K562 (cell line): ENCODE results near the gene PSG1. TPM values are rescaled to one million over a fixed set of nuclear protein-coding genes. Genes with fewer than 3 reads are reported as not detected.
A peak's percentile ranks its signal among the peaks of the same experiment; 100 is the strongest.
"Not testable (repeated sequence)": the region's sequence is repeated elsewhere in the genome, so short reads cannot be mapped to it uniquely, and the experiment has no call there.

Source experiments
- ATAC-seq: fragments of 200-7000 bp; cut with Tn5 transposase; 3 replicates; pipeline ENCODE4 v1.9.1; 2020; ENCODE audit warnings: moderate library complexity
- BruUV-seq: library from RNA; stranded (reverse); fragments of 400-500 nt; replicated peaks from 2 replicates; lab custom pipeline; 2021; lab: Mats Ljungman, UMichigan
- CTCF ChIA-PET: fragments of 300-600 bp; formaldehyde crosslinking; extraction: SDS; loops from one replicate; lab custom pipeline; 2021; ENCODE audit warnings: low intra/inter-chr PET ratio; lab: Yijun Ruan, JAX
- POLR2A ChIA-PET: fragments of 300-600, 350-650 bp; sonication (Branson Sonifier 250); formaldehyde crosslinking; extraction: SDS; loops from one replicate; lab custom pipeline; 2021; ENCODE audit warnings: antibody characterized with exemption, inconsistent platforms; lab: Yijun Ruan, JAX
- DNase-seq, 4 experiments: peaks; one replicate each; pipeline versions ENCODE4 v3.0.0 to v3.0.0-alpha.2; 2011 to 2018; ENCODE audit warnings: low spot score in 3 of 4, mixed read lengths in 3 of 4; ENCODE audit errors: extremely low read depth in 1 of 4
- FAIRE-seq: peaks from 2 replicates; lab custom pipeline; 2011; peaks lifted over from hg19 to GRCh38; lab: Jason Lieb, UNC
- H2AFZ ChIP-seq: 2 replicates; pipeline ENCODE4 v1.6.0; 2011; ENCODE audit warnings: low read depth, low read length, control low read depth, inconsistent platforms
- H3K27ac ChIP-seq: fragments of 200-600 bp; 3 replicates; pipeline ENCODE4 v1.8.0; 2011; ENCODE audit warnings: low read depth, mild to moderate bottlenecking, control low read depth, inconsistent platforms, low read length, moderate library complexity, mixed read lengths; ENCODE audit errors: extremely low read depth
- H3K27me3 ChIP-seq, 2 experiments: fragments of 300-600 bp in 1 of 2; 2 replicates in 1 of 2; 3 replicates in 1 of 2; pipeline versions ENCODE4 v1.6.0 to v1.8.0; 2011; ENCODE audit warnings: inconsistent platforms in 2 of 2, low read length in 2 of 2, mild to moderate bottlenecking in 1 of 2, mixed read lengths in 1 of 2, moderate library complexity in 1 of 2; ENCODE audit not compliant: control insufficient read depth in 2 of 2, insufficient read depth in 2 of 2
- H3K36me3 ChIP-seq: fragments of 300-600 bp; 3 replicates; pipeline ENCODE4 v1.8.0; 2011; ENCODE audit warnings: mild to moderate bottlenecking, low read length, inconsistent platforms; ENCODE audit not compliant: control insufficient read depth, insufficient read depth
- H3K4me1 ChIP-seq, 2 experiments: fragments of 200-600 bp in 1 of 2; replicated peaks in 1 of 2; 2 replicates in 1 of 2; 3 replicates in 1 of 2; pipeline versions ENCODE4 v1.5.1 to v1.8.0; 2011; ENCODE audit warnings: inconsistent platforms in 2 of 2, low read length in 2 of 2, mild to moderate bottlenecking in 1 of 2, mixed read lengths in 1 of 2, moderate library complexity in 1 of 2; ENCODE audit not compliant: control insufficient read depth in 2 of 2, insufficient read depth in 2 of 2
- H3K4me2 ChIP-seq: 2 replicates; pipeline ENCODE4 v1.6.1; 2011; ENCODE audit warnings: low read length, control low read depth, inconsistent platforms, mixed read lengths; ENCODE audit not compliant: insufficient read depth
- H3K4me3 ChIP-seq: fragments of 200-600 bp; sonication (generic), shearing (Covaris generic); 2 replicates; pipeline ENCODE4 v1.5.1; 2016; ENCODE audit warnings: control low read depth, inconsistent platforms
- H3K79me2 ChIP-seq: fragments of 200-600 bp; 3 replicates; pipeline ENCODE4 v1.8.0; 2011; ENCODE audit warnings: low read length, inconsistent platforms; ENCODE audit not compliant: control insufficient read depth, insufficient read depth
- H3K9ac ChIP-seq, 2 experiments: 2 replicates each; pipeline versions ENCODE4 v1.6.0 to v1.6.1; 2011; ENCODE audit warnings: low read depth in 2 of 2, low read length in 2 of 2, control low read depth in 1 of 2, inconsistent platforms in 1 of 2, mild to moderate bottlenecking in 1 of 2, mixed read lengths in 1 of 2; ENCODE audit not compliant: insufficient read depth in 1 of 2
- H3K9me1 ChIP-seq: one replicate; pipeline ENCODE4 v1.6.0; 2011; ENCODE audit warnings: inconsistent platforms, mild to moderate bottlenecking, low read length, moderate library complexity; ENCODE audit not compliant: control insufficient read depth, insufficient read depth
- H3K9me3 ChIP-seq: replicated peaks from 2 replicates; pipeline ENCODE4 v1.5.1; 2011; ENCODE audit warnings: low read depth, low read length, inconsistent platforms; ENCODE audit not compliant: control insufficient read depth, insufficient read depth
- H4K20me1 ChIP-seq: replicated peaks from 2 replicates; pipeline ENCODE4 v1.6.1; 2011; ENCODE audit warnings: low read length, inconsistent platforms, mixed read lengths; ENCODE audit not compliant: control insufficient read depth, insufficient read depth
- CTCF ChIP-seq, 3 experiments: IDR thresholded peaks in 2 of 3; conservative IDR thresholded peaks in 1 of 3; 2 replicates each; pipeline ENCODE4 v1.5.1; 2011 to 2012; ENCODE audit warnings: low read length in 3 of 3, mild to moderate bottlenecking in 3 of 3, control low read depth in 2 of 3, improper control_type of control experiment in 1 of 3, inconsistent platforms in 1 of 3, low read depth in 1 of 3, mixed read lengths in 1 of 3, moderate library complexity in 1 of 3; ENCODE audit not compliant: insufficient read depth in 2 of 3
- E2F6 ChIP-seq, 2 experiments: IDR thresholded peaks; 2 replicates each; pipeline ENCODE4 v1.6.1; 2011; ENCODE audit warnings: borderline replicate concordance in 1 of 2, control low read depth in 1 of 2, low read depth in 1 of 2, low read length in 1 of 2, mild to moderate bottlenecking in 1 of 2, mixed read lengths in 1 of 2, moderate library complexity in 1 of 2; ENCODE audit not compliant: insufficient read depth in 1 of 2, insufficient read length in 1 of 2, poor library complexity in 1 of 2, severe bottlenecking in 1 of 2; ENCODE audit errors: extremely low read depth in 1 of 2
- L3MBTL2 ChIP-seq: fragments of 450-650 bp; IDR thresholded peaks from 2 replicates; pipeline ENCODE4 v1.6.1; 2016; ENCODE audit warnings: mild to moderate bottlenecking, moderate library complexity
- MGA ChIP-seq: fragments of 450-650 bp; IDR thresholded peaks from 2 replicates; pipeline ENCODE4 v1.6.1; 2016; ENCODE audit warnings: mild to moderate bottlenecking, moderate library complexity
- WGBS: fragments of 100-300 bp; shearing (Covaris generic); methylation state at CpG from one replicate; pipeline ENCODE4 v1.1.6; 2016; ENCODE audit warnings: low coverage, mixed read lengths; ENCODE audit not compliant: insufficient coverage; ENCODE audit errors: missing lambda C conversion rate; 5-methylcytosine and 5-hydroxymethylcytosine counted together
- in situ Hi-C: fragments of 300-500 bp; cut with MboI; formaldehyde crosslinking; loops from 4 replicates; pipeline ENCODE4 v1.15.0; 2018; ENCODE audit warnings: inconsistent platforms, mixed read lengths
- intact Hi-C: fragments of 100-400 bp; cut with micrococcal nuclease; formaldehyde crosslinking; loops from 2 replicates; pipeline ENCODE4 v1.14.2; 2022
- polyA plus RNA-seq, 8 experiments: library from polyadenylated mRNA; depleted of rRNA in 4 of 8; stranded (reverse) in 5 of 8; unstranded in 3 of 8; fragments of >200 nt; fragmentation: Nextera tagmentation in 2 of 8; fragmentation: Illumina TruSeq in 1 of 8; extraction: Ambion mirVana in 2 of 8; extraction: Trizol in 1 of 8; gene quantifications; 2 replicates each; pipeline versions ENCODE4 v1.2.1 to v1.2.3, GENCODE V29; 2011 to 2014; ENCODE audit warnings: inconsistent platforms in 1 of 8, missing spikeins in 1 of 8
- total RNA-seq, 7 experiments: library from RNA; depleted of rRNA in 6 of 7; stranded (reverse); fragments of >200 nt in 6 of 7; fragmentation: Illumina TruSeq in 2 of 7; extraction: Trizol in 2 of 7; gene quantifications; 2 replicates each; pipeline versions ENCODE4 v1.2.1 to v1.2.3, GENCODE V29; 2011 to 2021; ENCODE audit warnings: low replicate concordance in 1 of 7

PSG1 gene
- total and polyA plus RNA-seq, 9 of the 15 experiments (the other 6 are each of a cell fraction or from before 2014, with no cell fraction given): not detected

GRCh38 chr19:42881279-42881678 lies 1.8 kb upstream of the PSG1 start:
- FAIRE-seq (peak; percentile 37), DNase-seq (peak; percentile 9 to 31 (median 22))
- H3K4me3 ChIP-seq, H3K9me3 ChIP-seq, CTCF ChIA-PET, H3K9me1 ChIP-seq, H4K20me1 ChIP-seq, H3K79me2 ChIP-seq, BruUV-seq, H3K27ac ChIP-seq, H3K4me1 ChIP-seq, H3K4me2 ChIP-seq, H3K27me3 ChIP-seq, H3K9ac ChIP-seq, H3K36me3 ChIP-seq, H2AFZ ChIP-seq, in situ Hi-C loops, ATAC-seq: not testable (repeated sequence)
- POLR2A ChIA-PET: interaction anchor here (0.6 kb wide), 1 partner anchor 10 kb away, joined by 3 read pairs; no protein-coding TSS in a partner anchor
- intact Hi-C loops: loop anchor here (10.0 kb wide), 1 partner anchor 86 kb away; no protein-coding TSS in a partner anchor
- TF ChIP-seq E2F6 (IDR thresholded peaks at IDR 0.05; ENCODE audit: borderline replicate concordance in 1 of 2, extremely low read depth in 1 of 2, insufficient read depth in 1 of 2, insufficient read length in 1 of 2, low read depth in 1 of 2, low read length in 1 of 2, poor library complexity in 1 of 2, severe bottlenecking in 1 of 2): peak; percentile 70 to 86
- TF ChIP-seq L3MBTL2: peak; percentile 72
- TF ChIP-seq CTCF (IDR thresholded peaks at IDR 0.05 in 2 of 3, conservative IDR thresholded peaks at IDR 0.05 in 1 of 3; ENCODE audit: insufficient read depth in 2 of 3, low read depth in 1 of 3, low read length in 3 of 3): peak; percentile 44 to 53 (median 53); a peak in 4 of 6 replicates
- TF ChIP-seq MGA: peak; percentile 72
- 0% methylated on average over 5 of the region's 8 CpGs for WGBS
